OCI-LY7 (cell line): ENCODE data around the gene CHTF8. TPM values are rescaled to one million over a fixed set of nuclear protein-coding genes. Genes with fewer than 3 reads are reported as not detected.

Experiments used
- BruUV-seq: library from RNA; stranded (reverse); fragments of 400-500 nt; replicated peaks from 2 replicates; lab custom pipeline; 2021; lab: Mats Ljungman, UMichigan
- CTCF ChIA-PET: fragments of 300-600 bp; sonication (Branson Sonifier 250); formaldehyde crosslinking; loops from one replicate; lab custom pipeline; 2022; ENCODE audit warnings: antibody characterized with exemption; ENCODE audit not compliant: unreplicated experiment; lab: Charles Lee
- POLR2A ChIA-PET: fragments of 300-600 bp; sonication (Branson Sonifier 250); formaldehyde crosslinking; loops from one replicate; lab custom pipeline; 2022; ENCODE audit warnings: antibody characterized with exemption; lab: Charles Lee
- DNase-seq: peaks from one replicate; pipeline ENCODE4 v3.0.0-alpha.2; 2015; ENCODE audit warnings: low spot score
- H2AFZ ChIP-seq: fragments of 200-600 bp; sonication (generic), shearing (Covaris generic); 2 replicates; pipeline ENCODE4 v1.6.1; 2014; ENCODE audit warnings: mild to moderate bottlenecking, antibody characterized with exemption, low read length, moderate library complexity
- H3K27ac ChIP-seq: fragments of 200-600 bp; sonication (generic); 2 replicates; pipeline ENCODE4 v1.5.1; 2014; ENCODE audit warnings: mixed run types, low read depth, mild to moderate bottlenecking, moderate library complexity, low read length, inconsistent platforms; ENCODE audit not compliant: poor library complexity, severe bottlenecking
- H3K36me3 ChIP-seq: fragments of 200-600 bp; sonication (generic); 2 replicates; pipeline ENCODE4 v1.6.1; 2014; ENCODE audit warnings: mild to moderate bottlenecking, antibody characterized with exemption, low read length, moderate library complexity, mixed read lengths; ENCODE audit not compliant: insufficient read depth
- H3K4me1 ChIP-seq: fragments of 200-600 bp; sonication (generic); 2 replicates; pipeline ENCODE4 v1.5.1; 2014; ENCODE audit warnings: mild to moderate bottlenecking, low read length; ENCODE audit not compliant: insufficient read depth, poor library complexity, severe bottlenecking
- H3K4me2 ChIP-seq: fragments of 200-600 bp; sonication (generic); 2 replicates; pipeline ENCODE4 v1.6.1; 2014; ENCODE audit warnings: mild to moderate bottlenecking, low read length
- H3K4me3 ChIP-seq: fragments of 200-600 bp; sonication (generic); 2 replicates; pipeline ENCODE4 v1.5.1; 2014; ENCODE audit warnings: mild to moderate bottlenecking, low read depth, low read length; ENCODE audit not compliant: poor library complexity, severe bottlenecking
- H3K79me2 ChIP-seq: fragments of 200-600 bp; sonication (generic); 2 replicates; pipeline ENCODE4 v1.6.1; 2016; ENCODE audit warnings: low read depth, mild to moderate bottlenecking, low read length, moderate library complexity, mixed read lengths; ENCODE audit not compliant: insufficient read depth
- H3K9me2 ChIP-seq: fragments of 200-600 bp; sonication (generic); 2 replicates; pipeline ENCODE4 v1.6.1; 2016; ENCODE audit warnings: mild to moderate bottlenecking, low read length, mixed read lengths; ENCODE audit not compliant: insufficient read depth
- H3K9me3 ChIP-seq: fragments of 200-600 bp; sonication (generic); 2 replicates; pipeline ENCODE4 v1.6.1; 2014; ENCODE audit warnings: mild to moderate bottlenecking, mixed run types, low read length, mixed read lengths
- H4K20me1 ChIP-seq: fragments of 200-600 bp; sonication (generic); 2 replicates; pipeline ENCODE4 v1.6.1; 2014; ENCODE audit warnings: mild to moderate bottlenecking, antibody characterized with exemption, low read length, moderate library complexity, mixed read lengths; ENCODE audit not compliant: insufficient read depth
- EZH2phosphoT487 ChIP-seq: fragments of 200-600 bp; sonication (generic); IDR thresholded peaks from 2 replicates; pipeline ENCODE4 v1.6.1; 2018; ENCODE audit warnings: low read depth, borderline replicate concordance, mild to moderate bottlenecking, mixed run types, antibody characterized with exemption, low read length, moderate library complexity, mixed read lengths
- intact Hi-C: fragments of 100-400 bp; cut with micrococcal nuclease; formaldehyde crosslinking; loops from one replicate; pipeline ENCODE4 v1.10.0; 2022; ENCODE audit not compliant: unreplicated experiment
- total RNA-seq, 2 experiments: library from RNA; depleted of rRNA in 1 of 2; stranded (reverse); fragments of >200 nt in 1 of 2; shearing (Covaris generic) in 1 of 2; gene quantifications; 2 replicates each; pipeline ENCODE4 v1.2.3, GENCODE V29; 2014 to 2022
- TF ChIP-seq, protein P1 (sequence below): fragments of 200-600 bp; sonication (generic); conservative IDR thresholded peaks from 2 replicates; pipeline ENCODE4 v1.5.1; 2014; ENCODE audit warnings: mild to moderate bottlenecking, antibody characterized with exemption, low read length, moderate library complexity, mixed read lengths

CHTF8 gene
- total RNA-seq, 2 experiments from 2014 or later = 58.8 to 151 TPM

DNA sequence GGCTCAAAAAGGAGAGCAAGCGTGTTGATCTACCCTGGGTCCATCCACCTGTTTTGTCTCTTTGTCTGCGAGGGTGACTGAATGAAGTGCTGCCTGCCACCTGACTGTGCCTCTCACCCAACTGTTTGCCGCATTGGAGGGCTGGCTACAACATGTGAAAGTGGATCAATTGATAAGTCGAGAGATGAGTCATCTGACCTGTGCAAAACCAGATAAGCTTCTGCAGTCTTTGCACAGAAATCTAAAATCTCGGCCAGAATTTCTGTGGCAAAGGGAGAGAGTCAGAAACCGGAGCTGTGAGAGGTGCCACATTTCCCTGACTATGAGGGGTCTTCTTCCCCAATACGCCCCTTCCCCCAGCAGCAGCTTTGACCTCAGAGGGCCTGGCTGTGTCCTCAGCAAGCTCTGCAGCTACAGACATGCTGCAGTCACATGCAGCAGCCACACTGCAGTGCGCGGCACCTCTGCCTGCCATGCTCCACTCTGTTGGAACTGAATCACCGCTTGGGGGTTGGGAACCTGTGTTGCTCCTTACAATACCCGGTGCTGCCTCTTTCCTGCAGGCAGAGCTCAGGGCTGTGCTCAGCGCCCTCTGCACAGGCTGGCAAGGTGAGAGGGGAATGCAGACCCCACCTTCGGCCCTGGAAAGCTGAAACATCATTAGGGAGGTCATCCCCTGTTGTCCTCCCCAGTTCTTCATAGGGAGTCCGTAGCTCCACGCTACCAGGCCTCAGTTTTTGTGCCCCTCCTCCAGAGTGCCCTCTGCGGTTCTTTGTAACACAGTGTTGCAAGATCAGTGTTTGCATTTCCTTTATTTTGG is 43.1 kb downstream of the CHTF8 start:
- Histone ChIP-seq H2AFZ (no peak overlapping the region), H3K27ac (no peak overlapping the region), H3K36me3 (no peaks in the 10 kb centered on the region), H3K79me2 (no peaks in the 10 kb centered on the region), H4K20me1 (no peaks in the 10 kb centered on the region; the same call in 1 of the 2 replicates), H3K4me3 (no peak overlapping the region), H3K9me3 (no peaks in the 10 kb centered on the region), H3K4me1 (no peaks in the 10 kb centered on the region), H3K4me2 (no peak overlapping the region), H3K9me2 (no peaks in the 10 kb centered on the region)
- POLR2A ChIA-PET = no interaction called here
- intact Hi-C loops = no loop called here
- DNase-seq = no peak
- CTCF ChIA-PET = no interaction called here
- BruUV-seq = no TSS peak
- no peak for TF ChIP-seq EZH2phosphoT487
- TF ChIP-seq, protein P1, sequence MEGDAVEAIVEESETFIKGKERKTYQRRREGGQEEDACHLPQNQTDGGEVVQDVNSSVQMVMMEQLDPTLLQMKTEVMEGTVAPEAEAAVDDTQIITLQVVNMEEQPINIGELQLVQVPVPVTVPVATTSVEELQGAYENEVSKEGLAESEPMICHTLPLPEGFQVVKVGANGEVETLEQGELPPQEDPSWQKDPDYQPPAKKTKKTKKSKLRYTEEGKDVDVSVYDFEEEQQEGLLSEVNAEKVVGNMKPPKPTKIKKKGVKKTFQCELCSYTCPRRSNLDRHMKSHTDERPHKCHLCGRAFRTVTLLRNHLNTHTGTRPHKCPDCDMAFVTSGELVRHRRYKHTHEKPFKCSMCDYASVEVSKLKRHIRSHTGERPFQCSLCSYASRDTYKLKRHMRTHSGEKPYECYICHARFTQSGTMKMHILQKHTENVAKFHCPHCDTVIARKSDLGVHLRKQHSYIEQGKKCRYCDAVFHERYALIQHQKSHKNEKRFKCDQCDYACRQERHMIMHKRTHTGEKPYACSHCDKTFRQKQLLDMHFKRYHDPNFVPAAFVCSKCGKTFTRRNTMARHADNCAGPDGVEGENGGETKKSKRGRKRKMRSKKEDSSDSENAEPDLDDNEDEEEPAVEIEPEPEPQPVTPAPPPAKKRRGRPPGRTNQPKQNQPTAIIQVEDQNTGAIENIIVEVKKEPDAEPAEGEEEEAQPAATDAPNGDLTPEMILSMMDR = no peak

DNA sequence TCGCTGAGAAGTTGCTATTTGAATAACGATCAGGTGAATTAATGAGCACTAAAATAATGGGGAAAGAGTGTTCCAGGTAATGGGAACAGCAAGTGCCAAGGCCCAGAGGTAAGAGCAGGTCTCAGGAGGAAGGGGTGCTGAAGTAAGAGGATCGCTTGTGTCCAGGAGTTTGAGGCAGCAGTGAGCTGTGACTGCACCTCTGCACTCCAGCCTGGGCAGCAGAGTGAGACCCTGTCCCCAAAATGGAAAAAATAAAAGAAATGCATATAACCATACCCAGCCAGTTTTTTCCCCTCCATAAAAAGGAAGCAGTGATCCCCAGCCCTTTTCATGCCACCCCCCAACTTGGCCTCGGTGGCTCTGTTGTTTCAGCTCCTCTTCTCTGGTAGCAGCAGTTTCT is 43.7 kb downstream of the CHTF8 start:
- Histone ChIP-seq H3K4me1 (no peaks in the 10 kb centered on the region), H3K27ac (no peak overlapping the region), H3K4me3 (no peak overlapping the region), H3K79me2 (no peaks in the 10 kb centered on the region), H2AFZ (no peak overlapping the region), H3K9me2 (no peaks in the 10 kb centered on the region), H3K9me3 (no peaks in the 10 kb centered on the region), H4K20me1 (no peaks in the 10 kb centered on the region), H3K36me3 (no peaks in the 10 kb centered on the region), H3K4me2 (no peak overlapping the region)
- ChIA-PET CTCF (no interaction called here), POLR2A (no interaction called here)
- no peak for DNase-seq
- intact Hi-C loops = no loop called here
- no TSS peak for BruUV-seq
- TF ChIP-seq, protein P1 = no peak
- no peak for TF ChIP-seq EZH2phosphoT487

DNA sequence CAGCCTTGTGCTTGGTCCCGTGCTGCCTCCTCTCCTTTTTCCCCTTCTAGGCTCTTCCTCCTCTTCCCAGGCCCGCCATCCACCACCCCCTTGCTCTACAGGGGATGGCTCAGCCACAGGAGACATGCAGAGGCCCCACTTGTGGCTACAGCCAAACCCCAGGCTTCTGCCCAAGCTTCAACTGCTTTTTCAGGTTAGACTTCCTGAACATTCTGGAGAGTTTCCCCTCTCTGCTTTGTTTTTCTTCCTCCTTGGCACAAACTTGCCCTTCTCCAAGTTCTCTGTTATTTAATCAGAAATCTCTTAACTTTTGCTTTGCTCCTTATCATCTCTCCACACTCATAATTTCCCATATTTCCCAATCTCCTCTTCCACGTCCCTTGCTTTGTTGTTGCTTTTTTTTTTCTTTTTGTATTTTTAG is 45.2 kb downstream of the CHTF8 start:
- Histone ChIP-seq H3K9me2 (no peaks in the 10 kb centered on the region), H3K79me2 (no peaks in the 10 kb centered on the region), H3K36me3 (no peaks in the 10 kb centered on the region), H2AFZ (no peak overlapping the region), H3K27ac (no peak overlapping the region), H3K9me3 (no peaks in the 10 kb centered on the region), H3K4me1 (no peaks in the 10 kb centered on the region), H4K20me1 (no peaks in the 10 kb centered on the region), H3K4me2 (no peak overlapping the region), H3K4me3 (no peak overlapping the region)
- no peak for DNase-seq
- CTCF ChIA-PET = no interaction called here
- TF ChIP-seq EZH2phosphoT487 = no peak
- TF ChIP-seq, protein P1 = no peak
- BruUV-seq = no TSS peak
- POLR2A ChIA-PET = no interaction called here
- intact Hi-C loops = no loop called here
